Left ventricle myocardium superior (tissue), 1 donor: ENCODE results near the gene UBASH3B. TPM values are rescaled to one million over a fixed set of nuclear protein-coding genes. Genes with fewer than 3 reads are reported as not detected.

Experiments used
- ATAC-seq: fragments of 200-7000 bp; cut with Tn5 transposase; one replicate; pipeline ENCODE4 v1.9.1; 2020; ENCODE audit warnings: mild to moderate bottlenecking, moderate library complexity
- DNase-seq: peaks from one replicate; pipeline ENCODE4 v3.0.0-alpha.2; 2020
- intact Hi-C: fragments of 100-400 bp; cut with micrococcal nuclease; formaldehyde crosslinking; loops from one replicate; pipeline ENCODE4 v1.11.0; 2022
- total RNA-seq: library from RNA; stranded (reverse); fragmentation: NEBNext Ultra II Directional; extraction: Animal tissue kit (Norgen Biotek cat#: 25700); gene quantifications from one replicate; pipeline ENCODE4 v1.2.1, GENCODE V29; 2021
- donor health status: DM: no; HTN: yes; CAD: no; lungs with severe emphysema.

The UBASH3B gene
- total RNA-seq, 1 donor from 2014 or later: 1.0 TPM

DNA sequence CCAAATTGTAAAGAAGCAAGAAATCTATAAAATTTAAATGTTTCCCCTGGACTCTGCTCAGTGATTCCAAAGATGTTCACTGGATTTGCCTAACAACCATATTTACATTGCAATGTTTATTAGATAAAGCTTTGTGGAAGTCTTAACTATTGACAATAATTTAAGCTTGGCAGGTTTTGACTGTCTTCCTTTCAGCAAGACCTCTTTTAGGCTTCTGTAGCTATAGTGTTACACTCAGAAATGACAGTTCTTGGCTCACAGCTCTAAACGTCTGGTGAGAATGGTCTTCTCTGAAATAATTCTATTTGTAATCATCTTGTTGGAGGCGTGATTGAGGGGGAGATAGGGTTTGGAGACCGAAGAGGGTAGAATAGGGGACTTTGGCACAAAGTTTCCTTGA lies 138.0 kb downstream of the UBASH3B start:
- intact Hi-C loops: no loop called here
- DNase-seq: no peak
- no peak for ATAC-seq

DNA sequence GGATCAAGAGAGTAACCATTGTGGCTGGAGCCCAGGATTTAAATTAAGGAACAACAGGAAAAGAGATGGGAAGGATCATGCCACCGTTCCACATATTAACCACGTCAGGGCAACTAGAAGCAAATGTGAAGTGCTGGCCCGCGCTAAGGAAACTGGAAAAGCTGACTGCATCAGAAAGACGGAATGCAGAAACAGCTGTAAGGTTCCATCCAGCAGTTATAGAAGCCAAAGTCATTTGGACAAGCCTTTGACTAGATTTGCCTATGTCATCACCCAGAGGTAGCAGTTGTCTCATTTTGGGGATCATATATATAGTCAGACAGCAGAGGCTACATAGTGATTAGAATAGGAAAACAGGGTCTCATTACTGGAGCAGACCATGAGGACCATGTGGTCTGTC lies 139.8 kb downstream of the UBASH3B start:
- no peak for ATAC-seq
- no peak for DNase-seq
- intact Hi-C loops: no loop called here

DNA sequence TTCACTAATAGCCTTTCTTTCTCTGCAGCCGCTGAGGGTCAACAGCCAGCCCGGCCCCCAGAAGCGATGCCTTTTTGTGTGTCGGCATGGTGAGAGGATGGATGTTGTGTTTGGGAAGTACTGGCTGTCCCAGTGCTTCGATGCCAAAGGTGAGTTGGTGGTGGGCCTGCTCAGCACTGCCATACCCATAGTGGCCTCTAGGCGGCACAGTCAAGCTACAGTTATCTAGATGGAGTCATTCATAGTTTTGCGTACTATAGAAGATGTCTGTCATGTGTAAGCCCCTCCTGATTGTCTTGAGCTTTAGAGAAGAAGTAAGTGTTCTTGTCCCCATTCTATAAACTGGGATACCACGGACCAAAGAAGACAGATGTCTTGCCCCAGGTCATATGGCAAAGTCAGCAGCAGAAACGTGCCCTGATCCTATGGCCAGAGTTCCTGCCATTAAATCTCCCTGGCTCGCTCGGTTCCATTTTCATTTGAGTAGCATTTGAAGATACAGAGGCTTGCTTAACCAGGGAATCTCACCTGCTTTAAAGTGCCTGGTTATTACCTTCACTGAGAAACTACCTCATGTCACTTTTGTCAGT lies 140.7 kb downstream of the UBASH3B start:
- ATAC-seq (no peak), DNase-seq (peak; percentile 59)
- intact Hi-C loops: no loop called here

DNA sequence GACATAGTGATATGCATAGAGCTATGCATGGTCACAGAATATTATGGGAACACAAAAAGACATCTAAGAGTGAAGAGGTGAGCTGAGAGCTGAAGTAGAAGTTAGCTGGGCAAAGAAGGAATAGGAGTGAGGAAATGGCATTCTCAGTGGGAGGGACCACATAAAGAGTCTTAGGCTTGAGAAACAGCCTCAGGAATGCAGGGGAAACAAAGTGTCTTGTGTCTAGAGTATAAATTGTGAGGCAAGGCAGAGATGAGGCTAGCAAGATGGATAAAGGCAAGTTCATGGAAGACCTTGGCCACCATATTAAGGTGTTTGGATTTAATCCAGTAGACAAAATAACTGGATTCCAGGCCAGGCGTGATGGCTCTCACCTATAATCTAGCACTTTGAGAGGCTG lies 142.1 kb downstream of the UBASH3B start:
- intact Hi-C loops: no loop called here
- ATAC-seq (no peak), DNase-seq (no peak)

GRCh38 chr11:122799406-122800105 lies 144.0 kb downstream of the UBASH3B start:
- no peak for DNase-seq
- intact Hi-C loops: no loop called here
- no peak for ATAC-seq

- DNase-seq (no peak), ATAC-seq (no peak)
- intact Hi-C loops: no loop called here
Measured at GRCh38 chr11:122802876-122803275, 147.4 kb downstream of the UBASH3B start.

- ATAC-seq: no peak
- DNase-seq: no peak
- intact Hi-C loops: no loop called here
Measured at GRCh38 chr11:122803306-122803705, 147.8 kb downstream of the UBASH3B start.

GRCh38 chr11:122803716-122804115 lies 148.2 kb downstream of the UBASH3B start:
- intact Hi-C loops: no loop called here
- DNase-seq (no peak), ATAC-seq (no peak)

GRCh38 chr11:122804161-122804560 lies 148.6 kb downstream of the UBASH3B start:
- ATAC-seq (no peak), DNase-seq (no peak)
- intact Hi-C loops: no loop called here

GRCh38 chr11:122804796-122805195 lies 149.3 kb downstream of the UBASH3B start:
- no peak for ATAC-seq
- no peak for DNase-seq
- intact Hi-C loops: no loop called here

DNA sequence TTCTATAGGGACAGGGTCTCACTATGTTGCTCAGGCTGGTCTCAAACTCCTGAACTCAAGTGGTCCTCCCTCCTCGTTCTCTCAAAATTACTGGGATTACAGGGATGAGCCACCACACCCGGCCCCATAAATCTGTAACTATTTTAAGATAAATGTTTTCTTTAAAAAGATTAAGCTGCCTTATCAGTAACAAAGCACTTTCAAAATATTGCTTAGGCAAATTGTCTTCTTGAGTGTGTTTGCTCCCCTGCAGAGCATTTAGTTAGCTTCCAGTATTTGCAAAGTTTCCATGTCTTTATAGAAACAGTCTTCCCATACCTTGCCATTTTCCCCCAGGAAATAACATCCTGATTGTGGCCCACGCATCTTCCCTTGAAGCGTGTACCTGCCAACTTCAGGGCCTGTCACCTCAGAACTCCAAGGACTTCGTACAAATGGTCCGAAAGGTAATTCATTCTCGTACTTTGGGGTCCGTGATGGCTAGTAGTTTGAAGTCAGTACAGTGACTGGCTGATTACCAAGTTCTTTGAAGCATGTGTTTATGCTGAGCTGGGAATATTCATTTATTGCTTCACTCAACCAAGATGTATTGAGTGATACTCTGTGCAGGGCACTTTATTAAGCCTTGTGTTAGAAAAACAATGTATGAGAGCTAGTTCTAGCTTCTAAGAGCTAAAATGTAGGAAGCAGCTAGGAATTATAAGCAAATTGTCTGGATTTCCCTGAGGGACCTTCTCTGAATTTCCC lies 152.4 kb downstream of the UBASH3B start:
- DNase-seq (no peak), ATAC-seq (no peak)
- intact Hi-C loops: no loop called here

DNA sequence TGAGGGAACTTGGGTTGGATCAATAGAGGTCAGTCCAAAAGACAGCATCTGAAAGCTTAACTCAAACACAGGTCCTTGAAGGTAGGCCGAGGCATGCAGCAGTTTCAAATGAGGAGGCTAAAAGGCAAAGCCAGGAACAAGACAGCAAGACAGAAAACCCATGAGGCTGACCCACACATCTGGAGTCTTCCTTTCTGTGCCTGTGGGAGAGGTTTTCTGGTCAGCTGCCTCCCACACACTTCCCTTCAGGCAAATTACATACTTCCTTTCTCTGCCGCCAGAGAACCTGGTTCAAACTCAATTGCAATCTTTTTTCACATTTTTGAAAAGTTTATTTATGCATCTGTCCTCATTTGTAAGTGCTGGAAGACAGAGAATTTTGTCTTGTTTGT lies 153.0 kb downstream of the UBASH3B start:
- intact Hi-C loops: no loop called here
- DNase-seq (no peak), ATAC-seq (peak; percentile 70)

DNA sequence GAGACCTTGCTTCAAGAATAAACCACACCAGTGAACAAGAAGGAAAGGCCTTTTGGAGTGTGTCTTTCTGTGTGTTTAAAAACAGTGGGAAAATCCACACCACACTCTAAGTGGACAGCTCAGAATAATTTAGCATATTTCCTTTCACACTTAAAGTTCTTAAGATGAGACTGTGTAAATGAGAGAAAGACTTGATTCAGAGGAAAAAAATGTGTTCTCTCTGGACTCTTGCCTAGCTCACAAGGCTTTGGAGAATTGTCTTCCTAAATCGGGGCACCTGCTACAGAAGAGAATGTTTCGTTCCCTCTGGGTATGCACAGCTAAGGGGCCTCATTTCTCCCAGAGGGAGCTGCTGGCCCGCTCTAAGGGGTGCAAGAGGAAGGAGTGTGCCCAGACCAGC lies 154.3 kb downstream of the UBASH3B start:
- ATAC-seq (no peak), DNase-seq (no peak)
- intact Hi-C loops: no loop called here

- intact Hi-C loops: no loop called here
- no peak for DNase-seq
- no peak for ATAC-seq
Measured at GRCh38 chr11:122811721-122812120, 156.2 kb downstream of the UBASH3B start.

- intact Hi-C loops: no loop called here
- no peak for DNase-seq
- no peak for ATAC-seq
Measured at GRCh38 chr11:122812638-122813037, 157.1 kb downstream of the UBASH3B start.

- intact Hi-C loops: no loop called here
- ATAC-seq: no peak
Measured at GRCh38 chr11:122813176-122813893, 157.8 kb downstream of the UBASH3B start.

GRCh38 chr11:122813894-122814270 lies 158.4 kb downstream of the UBASH3B start:
- ATAC-seq (no peak), DNase-seq (no peak)
- intact Hi-C loops: no loop called here

More at GRCh38 chr11:122813176-122813893, 157.8 kb downstream of the UBASH3B start:
- no peak for DNase-seq

DNA sequence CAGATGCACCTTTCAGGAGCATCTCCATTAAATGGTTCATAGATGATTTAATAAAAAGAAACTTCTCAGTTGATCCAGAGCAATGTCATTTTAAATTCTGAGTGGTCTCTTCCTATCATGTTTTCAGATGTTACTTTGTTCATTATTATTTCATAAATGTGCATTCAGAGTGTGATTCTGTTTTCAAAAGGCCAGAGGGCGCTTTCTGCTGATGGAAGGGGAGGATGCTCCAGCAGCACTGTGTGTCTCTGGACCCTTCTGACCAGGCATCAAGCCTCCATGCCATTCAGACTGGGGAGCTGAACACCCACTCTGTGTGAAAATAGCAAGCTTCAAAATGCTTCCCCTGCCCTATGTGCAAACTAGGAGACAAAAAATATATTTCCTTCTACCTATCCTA lies 158.9 kb downstream of the UBASH3B start:
- intact Hi-C loops: no loop called here
- ATAC-seq (no peak), DNase-seq (no peak)

DNA sequence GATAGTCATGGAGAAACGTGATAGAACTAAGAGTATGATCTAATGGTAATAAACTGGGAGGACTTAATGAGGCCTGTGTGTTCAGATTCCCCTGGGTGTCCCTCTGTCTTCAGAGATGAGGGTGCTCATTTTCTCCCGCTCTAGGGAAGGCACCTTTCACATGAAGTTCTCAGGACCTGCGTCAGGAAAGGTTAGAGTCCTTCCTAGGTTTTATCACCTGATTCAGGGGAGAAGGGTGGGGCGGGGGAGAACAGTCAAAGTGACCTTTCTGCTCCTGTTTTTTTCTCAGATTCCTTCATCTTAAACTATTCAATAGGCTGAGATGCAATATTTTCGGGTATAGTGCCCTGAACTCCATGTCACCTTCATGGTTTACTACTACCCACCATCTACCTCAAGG lies 160.4 kb downstream of the UBASH3B start:
- DNase-seq: no peak
- ATAC-seq: no peak
- intact Hi-C loops: no loop called here
